CD4-positive, alpha-beta T cell treated with Interferon alpha-2 for 1 hour (primary cell): ENCODE results near the gene RADIL.

ENCODE experiments used
- DNase-seq, 2 donors: peaks; one replicate each; pipeline ENCODE4 v3.0.0-alpha.2; 2020 to 2022

Gene RADIL

GRCh38 chr7:4774658-4775249 lies 108.8 kb downstream of the RADIL start:
- peak in 1 of 2 donors; percentile 42 for DNase-seq

GRCh38 chr7:4774007-4774406 lies 109.5 kb downstream of the RADIL start:
- DNase-seq = no peak

GRCh38 chr7:4772306-4772705 lies 111.2 kb downstream of the RADIL start:
- DNase-seq = no peak

GRCh38 chr7:4771737-4772136 lies 111.8 kb downstream of the RADIL start:
- no peak for DNase-seq

- no peak for DNase-seq
Observed at GRCh38 chr7:4770886-4771285, 112.6 kb downstream of the RADIL start.

GRCh38 chr7:4769761-4770160 lies 113.8 kb downstream of the RADIL start:
- no peak for DNase-seq

- no peak for DNase-seq
Observed at GRCh38 chr7:4768597-4769569, 114.6 kb downstream of the RADIL start.

GRCh38 chr7:4766666-4767519 lies 116.6 kb downstream of the RADIL start:
- DNase-seq = no peak

- no peak for DNase-seq
Observed at GRCh38 chr7:4765776-4766490, 117.6 kb downstream of the RADIL start.

GRCh38 chr7:4764402-4765007 lies 119.0 kb downstream of the RADIL start:
- DNase-seq = no peak

GRCh38 chr7:4763794-4764185 lies 119.7 kb downstream of the RADIL start:
- no peak for DNase-seq

- DNase-seq = no peak
Observed at GRCh38 chr7:4763091-4763793, 120.3 kb downstream of the RADIL start.

GRCh38 chr7:4762121-4763055 lies 121.1 kb downstream of the RADIL start:
- no peak for DNase-seq

GRCh38 chr7:4760952-4761351 lies 122.6 kb downstream of the RADIL start:
- no peak for DNase-seq

- no peak for DNase-seq
Observed at GRCh38 chr7:4759211-4759610, 124.3 kb downstream of the RADIL start.

- no peak for DNase-seq
Observed at GRCh38 chr7:4758791-4759190, 124.7 kb downstream of the RADIL start.

GRCh38 chr7:4758111-4758510 lies 125.4 kb downstream of the RADIL start:
- DNase-seq = no peak

- no peak for DNase-seq
Observed at GRCh38 chr7:4755045-4755444, 128.5 kb downstream of the RADIL start.

GRCh38 chr7:4754433-4755010 lies 129.0 kb downstream of the RADIL start:
- DNase-seq = no peak
